Measurements from ENCODE around the gene DNASE1L3. TPM values are rescaled to one million over a fixed set of nuclear protein-coding genes. Genes with fewer than 3 reads are reported as not detected.
A peak's percentile ranks its signal among the peaks of the same experiment; 100 is the strongest.

Gene DNASE1L3
- total RNA-seq, 2 donors from 2014 or later: 1.4 to 2.3 TPM

DNA sequence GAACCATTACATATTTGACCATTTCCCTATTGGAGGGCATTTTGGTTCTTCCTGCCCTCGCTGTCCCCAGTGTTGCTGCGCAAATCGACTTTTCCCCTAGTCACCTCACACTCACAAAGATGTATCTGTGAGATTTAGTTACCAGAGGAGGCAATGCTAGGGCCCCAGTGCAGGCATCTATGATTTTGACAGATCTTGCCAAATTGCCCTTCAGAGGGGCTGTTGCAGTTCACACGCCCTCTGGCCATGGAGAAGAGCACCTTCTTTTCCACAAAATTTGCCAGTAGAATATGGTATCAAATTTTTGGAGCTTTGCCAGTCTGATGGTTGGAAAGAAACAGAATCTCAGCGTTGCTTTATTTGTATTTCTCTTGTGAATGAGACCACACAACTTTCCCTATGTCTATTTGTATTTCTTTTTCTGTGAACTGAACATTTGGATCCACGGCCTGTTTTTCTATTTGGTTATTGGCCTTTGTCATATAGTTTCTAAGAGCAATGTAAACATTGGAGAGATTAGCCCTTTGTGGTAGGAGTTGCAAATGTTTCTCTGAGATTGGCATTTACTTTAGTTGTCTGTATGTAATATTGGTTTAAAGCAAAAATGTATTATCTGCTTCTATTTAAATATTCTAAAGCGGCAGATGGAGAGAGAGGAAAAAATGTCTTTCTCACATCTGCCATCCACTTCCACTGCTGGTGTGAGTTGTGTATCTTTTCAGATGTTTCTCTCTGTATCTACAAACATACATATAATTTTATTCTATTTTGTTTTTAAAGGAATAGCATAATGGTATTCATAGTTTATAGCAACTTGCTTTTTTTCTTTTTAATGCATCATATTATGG is 66.1 kb downstream of the DNASE1L3 start:
- no peaks in the 10 kb centered on the region for H3K27me3 ChIP-seq (replicated peaks; ENCODE audit: insufficient read depth)
- 66% methylated on average over 7 of the region's 7 CpGs for WGBS
- no peak overlapping the region for H3K4me3 ChIP-seq
- no peaks in the 10 kb centered on the region for H3K9me3 ChIP-seq
- intact Hi-C loops (cut with DNase I): no loop called here
- H3K36me3 ChIP-seq: peaks cover 0 to 12% of the 10 kb centered on the region in 2 donors
- peak; percentile 68 for TF ChIP-seq POLR2AphosphoS5 (IDR thresholded peaks at IDR 0.05)
- TF ChIP-seq, protein P1, sequence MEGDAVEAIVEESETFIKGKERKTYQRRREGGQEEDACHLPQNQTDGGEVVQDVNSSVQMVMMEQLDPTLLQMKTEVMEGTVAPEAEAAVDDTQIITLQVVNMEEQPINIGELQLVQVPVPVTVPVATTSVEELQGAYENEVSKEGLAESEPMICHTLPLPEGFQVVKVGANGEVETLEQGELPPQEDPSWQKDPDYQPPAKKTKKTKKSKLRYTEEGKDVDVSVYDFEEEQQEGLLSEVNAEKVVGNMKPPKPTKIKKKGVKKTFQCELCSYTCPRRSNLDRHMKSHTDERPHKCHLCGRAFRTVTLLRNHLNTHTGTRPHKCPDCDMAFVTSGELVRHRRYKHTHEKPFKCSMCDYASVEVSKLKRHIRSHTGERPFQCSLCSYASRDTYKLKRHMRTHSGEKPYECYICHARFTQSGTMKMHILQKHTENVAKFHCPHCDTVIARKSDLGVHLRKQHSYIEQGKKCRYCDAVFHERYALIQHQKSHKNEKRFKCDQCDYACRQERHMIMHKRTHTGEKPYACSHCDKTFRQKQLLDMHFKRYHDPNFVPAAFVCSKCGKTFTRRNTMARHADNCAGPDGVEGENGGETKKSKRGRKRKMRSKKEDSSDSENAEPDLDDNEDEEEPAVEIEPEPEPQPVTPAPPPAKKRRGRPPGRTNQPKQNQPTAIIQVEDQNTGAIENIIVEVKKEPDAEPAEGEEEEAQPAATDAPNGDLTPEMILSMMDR (IDR thresholded peaks at IDR 0.05): no peak
- DNase-seq (ENCODE audit: low spot score): no peak
- peaks cover 1% of the 10 kb centered on the region for H3K4me1 ChIP-seq (replicated peaks)
- H3K27ac ChIP-seq: peak overlapping the region; percentile 38 to 88

DNA sequence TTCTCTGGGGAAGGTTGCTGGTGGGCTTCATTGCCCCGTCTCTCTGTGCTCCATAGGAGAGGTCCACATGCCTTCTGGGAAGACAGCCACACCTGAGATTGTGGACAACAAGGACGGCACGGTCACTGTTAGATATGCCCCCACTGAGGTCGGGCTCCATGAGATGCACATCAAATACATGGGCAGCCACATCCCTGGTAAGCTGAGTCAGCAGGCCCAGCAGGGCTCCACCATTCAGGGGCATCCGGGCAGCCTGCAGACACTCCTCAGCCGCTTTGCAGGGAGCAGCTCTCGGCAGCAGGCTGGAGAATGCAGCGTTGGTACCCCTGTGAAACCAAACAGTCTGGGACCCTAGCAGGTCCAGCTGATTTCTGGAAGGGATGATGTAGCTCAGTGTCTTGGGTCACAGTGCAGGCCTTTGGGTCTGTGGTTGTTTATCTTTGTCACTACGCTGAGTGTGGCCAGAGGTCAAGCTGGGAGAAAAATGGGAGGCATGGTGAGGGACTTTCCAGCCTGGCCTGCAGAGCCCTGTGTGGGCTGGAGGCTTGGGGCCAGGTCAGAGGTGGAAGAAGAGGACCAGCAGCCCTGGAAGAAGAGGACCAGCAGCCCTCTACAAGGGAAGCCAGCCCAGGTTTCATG is 67.2 kb downstream of the DNASE1L3 start:
- intact Hi-C loops (cut with DNase I): no loop called here
- Histone ChIP-seq H3K4me3 (no peak overlapping the region), H3K36me3 (peaks cover 0 to 12% of the 10 kb centered on the region in 2 donors), H3K27ac (peak overlapping the region; percentile 38 to 88), H3K9me3 (no peaks in the 10 kb centered on the region), H3K27me3 (replicated peaks; ENCODE audit: insufficient read depth) (no peaks in the 10 kb centered on the region), H3K4me1 (replicated peaks) (no peaks in the 10 kb centered on the region)
- no peak for DNase-seq (ENCODE audit: low spot score)
- 93% methylated on average over 9 of the region's 9 CpGs for WGBS
- TF ChIP-seq, protein P1 (IDR thresholded peaks at IDR 0.05): no peak

Other genes with a start within 250 kb of the DNASE1L3 start
- 100 to 1,000 TPM; 331 to 408 TPM for gene FLNB, start 202.6 kb downstream of the DNASE1L3 start, total RNA-seq
- 10 to 100 TPM; 13.2 to 16.9 TPM for gene ABHD6, start 26.8 kb upstream of the DNASE1L3 start, total RNA-seq
- gene RPP14, start 95.3 kb upstream of the DNASE1L3 start, total RNA-seq: 10 to 100 TPM in 1 of 2 donors, 1 to 10 TPM in 1; 7.1 to 12.5 TPM
- gene HTD2, start 95.5 kb upstream of the DNASE1L3 start, total RNA-seq: 10 to 100 TPM; 15.4 to 17.1 TPM
- gene PXK, start 121.9 kb upstream of the DNASE1L3 start, total RNA-seq: 10 to 100 TPM; 19.6 to 21.8 TPM
- gene PDHB, start 222.9 kb upstream of the DNASE1L3 start, total RNA-seq: 100 to 1,000 TPM in 1 of 2 donors, 10 to 100 TPM in 1; 69.6 to 129 TPM

All from prostate gland (tissue), 2 donors.